ENCODE results near the gene SLC10A7. TPM values are rescaled to one million over a fixed set of nuclear protein-coding genes. Genes with fewer than 3 reads are reported as not detected.

The SLC10A7 gene
- total and polyA plus RNA-seq, 10 of the 15 experiments (the other 5 are each of a cell fraction or from before 2014, with no cell fraction given) = 4.6 to 23.7 (median 15.6) TPM

DNA sequence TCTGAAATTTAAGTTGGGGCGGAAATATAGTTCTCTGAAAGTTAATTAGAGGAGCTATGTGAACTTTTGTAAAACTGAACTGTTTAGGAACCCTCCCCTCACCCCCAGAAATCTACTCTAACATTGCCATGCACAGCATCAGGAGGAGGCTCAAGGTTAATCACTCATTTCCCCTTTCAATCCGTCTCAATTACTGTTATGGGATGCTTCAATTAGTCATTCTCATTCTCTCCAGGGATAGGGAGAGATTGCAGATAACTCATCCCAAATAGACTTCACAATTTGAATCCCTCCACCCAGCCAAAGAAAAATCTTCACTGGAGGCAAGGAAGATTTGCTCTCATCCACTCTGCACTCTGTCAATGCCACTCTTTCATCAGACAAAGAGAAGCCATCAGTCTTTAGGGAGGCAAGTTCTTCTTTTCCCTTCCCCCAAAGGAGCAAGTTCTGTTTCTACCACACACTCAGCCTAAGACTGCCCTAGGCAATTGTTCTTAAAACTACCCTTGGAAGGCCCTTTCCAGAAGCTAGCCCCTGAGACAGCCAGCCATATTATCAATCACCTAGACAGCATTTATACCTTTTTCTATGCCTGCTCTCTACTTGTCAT is 140.4 kb downstream of the SLC10A7 start:
- SMC1A ChIA-PET (ENCODE audit: uncharacterized antibody, unreplicated experiment) = no interaction called here
- no peaks in the 10 kb centered on the region for H3K79me2 ChIP-seq (ENCODE audit: control insufficient read depth, insufficient read depth, low read length)
- in situ Hi-C loops (cut with MboI) = no loop called here
- H3K9ac ChIP-seq (ENCODE audit: control insufficient read depth, insufficient read depth, low read length) = no peak overlapping the region
- no peaks in the 10 kb centered on the region for H3K9me3 ChIP-seq (replicated peaks; ENCODE audit: control insufficient read depth, insufficient read depth, low read length)
- CTCF ChIA-PET = no interaction called here
- FAIRE-seq (no peak), ATAC-seq (no peak), DNase-seq (ENCODE audit: low read depth, low spot score) (no peak)
- BruUV-seq (replicated peaks) = no TSS peak
- H3K4me3 ChIP-seq = no peak overlapping the region
- TF ChIP-seq TAF1 (IDR thresholded peaks at IDR 0.05; ENCODE audit: borderline replicate concordance, low read depth, low read length) (no peak), SPI1 (IDR thresholded peaks at IDR 0.05; ENCODE audit: borderline replicate concordance, insufficient read depth, low read depth, low read length) (no peak), MEF2B (IDR thresholded peaks at IDR 0.05; ENCODE audit: partially characterized antibody, poor library complexity, severe bottlenecking) (no peak), BACH1 (IDR thresholded peaks at IDR 0.05; ENCODE audit: borderline replicate concordance) (no peak)
- TF ChIP-seq, protein P1, sequence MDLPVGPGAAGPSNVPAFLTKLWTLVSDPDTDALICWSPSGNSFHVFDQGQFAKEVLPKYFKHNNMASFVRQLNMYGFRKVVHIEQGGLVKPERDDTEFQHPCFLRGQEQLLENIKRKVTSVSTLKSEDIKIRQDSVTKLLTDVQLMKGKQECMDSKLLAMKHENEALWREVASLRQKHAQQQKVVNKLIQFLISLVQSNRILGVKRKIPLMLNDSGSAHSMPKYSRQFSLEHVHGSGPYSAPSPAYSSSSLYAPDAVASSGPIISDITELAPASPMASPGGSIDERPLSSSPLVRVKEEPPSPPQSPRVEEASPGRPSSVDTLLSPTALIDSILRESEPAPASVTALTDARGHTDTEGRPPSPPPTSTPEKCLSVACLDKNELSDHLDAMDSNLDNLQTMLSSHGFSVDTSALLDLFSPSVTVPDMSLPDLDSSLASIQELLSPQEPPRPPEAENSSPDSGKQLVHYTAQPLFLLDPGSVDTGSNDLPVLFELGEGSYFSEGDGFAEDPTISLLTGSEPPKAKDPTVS (IDR thresholded peaks at IDR 0.05; ENCODE audit: low read depth, low read length) = no peak
- TF ChIP-seq, protein P2, sequence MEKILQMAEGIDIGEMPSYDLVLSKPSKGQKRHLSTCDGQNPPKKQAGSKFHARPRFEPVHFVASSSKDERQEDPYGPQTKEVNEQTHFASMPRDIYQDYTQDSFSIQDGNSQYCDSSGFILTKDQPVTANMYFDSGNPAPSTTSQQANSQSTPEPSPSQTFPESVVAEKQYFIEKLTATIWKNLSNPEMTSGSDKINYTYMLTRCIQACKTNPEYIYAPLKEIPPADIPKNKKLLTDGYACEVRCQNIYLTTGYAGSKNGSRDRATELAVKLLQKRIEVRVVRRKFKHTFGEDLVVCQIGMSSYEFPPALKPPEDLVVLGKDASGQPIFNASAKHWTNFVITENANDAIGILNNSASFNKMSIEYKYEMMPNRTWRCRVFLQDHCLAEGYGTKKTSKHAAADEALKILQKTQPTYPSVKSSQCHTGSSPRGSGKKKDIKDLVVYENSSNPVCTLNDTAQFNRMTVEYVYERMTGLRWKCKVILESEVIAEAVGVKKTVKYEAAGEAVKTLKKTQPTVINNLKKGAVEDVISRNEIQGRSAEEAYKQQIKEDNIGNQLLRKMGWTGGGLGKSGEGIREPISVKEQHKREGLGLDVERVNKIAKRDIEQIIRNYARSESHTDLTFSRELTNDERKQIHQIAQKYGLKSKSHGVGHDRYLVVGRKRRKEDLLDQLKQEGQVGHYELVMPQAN (conservative IDR thresholded peaks at IDR 0.05) = no peak
- TF ChIP-seq, protein P3, sequence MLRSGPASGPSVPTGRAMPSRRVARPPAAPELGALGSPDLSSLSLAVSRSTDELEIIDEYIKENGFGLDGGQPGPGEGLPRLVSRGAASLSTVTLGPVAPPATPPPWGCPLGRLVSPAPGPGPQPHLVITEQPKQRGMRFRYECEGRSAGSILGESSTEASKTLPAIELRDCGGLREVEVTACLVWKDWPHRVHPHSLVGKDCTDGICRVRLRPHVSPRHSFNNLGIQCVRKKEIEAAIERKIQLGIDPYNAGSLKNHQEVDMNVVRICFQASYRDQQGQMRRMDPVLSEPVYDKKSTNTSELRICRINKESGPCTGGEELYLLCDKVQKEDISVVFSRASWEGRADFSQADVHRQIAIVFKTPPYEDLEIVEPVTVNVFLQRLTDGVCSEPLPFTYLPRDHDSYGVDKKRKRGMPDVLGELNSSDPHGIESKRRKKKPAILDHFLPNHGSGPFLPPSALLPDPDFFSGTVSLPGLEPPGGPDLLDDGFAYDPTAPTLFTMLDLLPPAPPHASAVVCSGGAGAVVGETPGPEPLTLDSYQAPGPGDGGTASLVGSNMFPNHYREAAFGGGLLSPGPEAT (IDR thresholded peaks at IDR 0.05; ENCODE audit: low read depth) = no peak
- POLR2A ChIA-PET = no interaction called here
- RAD21 ChIA-PET (ENCODE audit: unreplicated experiment) = no interaction called here
- no peaks in the 10 kb centered on the region for H3K36me3 ChIP-seq (ENCODE audit: control insufficient read depth in 2 of 2, insufficient read depth in 2 of 2, low read length in 1 of 2)
- intact Hi-C loops (cut with micrococcal nuclease; ENCODE audit: unreplicated experiment) = no loop called here
- H3K4me1 ChIP-seq (ENCODE audit: control insufficient read depth, insufficient read depth, low read length) = no peaks in the 10 kb centered on the region
- H4K20me1 ChIP-seq (ENCODE audit: control insufficient read depth, insufficient read depth) = no peaks in the 10 kb centered on the region
- no peaks in the 10 kb centered on the region for H3K27me3 ChIP-seq (replicated peaks in 1 of 2; ENCODE audit: control insufficient read depth in 2 of 2, insufficient read depth in 2 of 2, low read length in 1 of 2)
- H3K4me2 ChIP-seq (ENCODE audit: control insufficient read depth, insufficient read depth) = no peak overlapping the region
- no peak overlapping the region for H2AFZ ChIP-seq (ENCODE audit: control insufficient read depth, low read depth, low read length)
- WGBS (ENCODE audit: insufficient coverage, insufficient replicate concordance, low lambda C conversion rate, missing lambda C conversion rate) = 48% methylated on average over 2 of the region's 2 CpGs
- H3K27ac ChIP-seq (ENCODE audit: control insufficient read depth, insufficient read depth) = no peak overlapping the region
